ENCODE data around the gene KCNJ16.

KCNJ16 gene

GRCh38 chr17:70168977-70169708, 94.1 kb downstream of the KCNJ16 start, which contains the start of gene KCNJ2:
Gene KCNJ2 (plus strand): TSS chr17:70169532. CDS start chr17:70175040, 5,508 bp downstream.
- Histone ChIP-seq H3K4me1 (ENCODE audit: insufficient read depth, low read length) (peaks cover 4% of the 10 kb centered on the region), H3K9me3 (ENCODE audit: control insufficient read depth, insufficient read depth, low read length) (no peaks in the 10 kb centered on the region), H3K36me3 (ENCODE audit: insufficient read depth, low read length) (no peaks in the 10 kb centered on the region), H3K9ac (ENCODE audit: low read depth, low read length) (peak within 1 kb of the TSS; percentile 89)

DNA sequence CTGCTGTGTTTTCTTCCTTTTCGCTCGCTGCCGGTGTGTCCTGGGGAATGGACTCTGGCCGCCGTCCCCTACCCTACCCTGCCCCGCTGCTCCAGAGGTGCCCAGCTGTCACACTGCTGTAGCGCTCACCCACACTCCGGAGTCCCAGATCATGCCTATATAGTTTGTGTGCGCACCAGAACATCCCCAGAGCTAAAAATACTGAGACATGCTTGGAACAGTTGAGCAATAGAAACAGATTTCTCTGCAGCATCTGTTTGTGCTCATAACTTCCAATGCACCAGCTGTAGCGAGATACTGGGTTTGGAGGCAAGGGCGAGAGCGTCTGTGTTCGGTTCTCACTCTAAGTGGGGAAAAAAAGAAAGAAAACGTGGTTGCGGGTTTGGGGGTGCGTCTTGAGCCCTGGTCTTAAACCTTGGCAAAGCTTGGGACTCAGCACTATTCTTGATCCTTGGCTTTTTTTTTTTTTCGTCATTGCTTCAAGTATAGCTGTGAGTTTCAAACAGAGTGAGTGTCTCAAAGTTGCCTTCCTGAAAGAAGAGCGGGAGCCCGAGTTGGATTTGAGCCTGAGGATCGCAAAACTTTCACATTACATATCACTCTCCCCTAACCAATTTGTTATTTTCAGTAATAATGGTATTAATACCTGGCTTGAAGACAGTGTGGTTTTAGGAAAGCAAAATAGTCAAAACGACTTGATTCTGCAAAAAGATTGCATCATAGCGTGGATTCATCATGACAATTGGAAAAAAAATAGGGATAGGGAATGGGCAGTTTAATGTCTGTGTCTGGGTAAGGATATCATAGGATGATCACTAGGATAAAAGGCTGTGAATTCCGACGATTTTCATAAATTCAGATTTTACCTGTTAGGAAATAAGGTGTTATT, 94.9 kb downstream of the KCNJ16 start:
- peak overlapping the region; percentile 69; the same call in 1 of the 2 replicates for H3K9ac ChIP-seq (ENCODE audit: low read depth, low read length)
- H3K36me3 ChIP-seq (ENCODE audit: insufficient read depth, low read length) = no peaks in the 10 kb centered on the region
- no peaks in the 10 kb centered on the region for H3K9me3 ChIP-seq (ENCODE audit: control insufficient read depth, insufficient read depth, low read length)
- peaks cover 4% of the 10 kb centered on the region for H3K4me1 ChIP-seq (ENCODE audit: insufficient read depth, low read length)

DNA sequence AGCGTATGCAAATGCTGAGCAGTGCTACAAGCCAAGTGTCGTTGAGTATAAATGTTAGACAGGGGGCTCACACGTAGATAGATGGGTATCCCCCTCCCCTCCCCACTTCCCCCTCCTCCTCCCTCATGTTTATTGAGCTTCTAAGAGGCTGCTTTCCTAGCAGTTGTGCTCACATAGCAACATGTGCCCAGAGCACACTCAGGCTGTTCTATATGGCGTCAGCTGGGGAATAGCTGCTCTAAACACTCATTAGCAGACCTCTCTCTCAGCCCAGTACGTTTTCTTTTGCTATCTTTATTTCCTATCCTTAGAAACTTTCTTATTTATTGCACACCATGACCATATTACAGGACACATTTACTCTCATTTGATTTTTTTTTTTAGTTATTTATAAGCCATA, 96.1 kb downstream of the KCNJ16 start:
- Histone ChIP-seq H3K9me3 (ENCODE audit: control insufficient read depth, insufficient read depth, low read length) (no peaks in the 10 kb centered on the region), H3K4me1 (ENCODE audit: insufficient read depth, low read length) (peaks cover 4% of the 10 kb centered on the region), H3K9ac (ENCODE audit: low read depth, low read length) (peak overlapping the region; percentile 19; the same call in 1 of the 2 replicates), H3K36me3 (ENCODE audit: insufficient read depth, low read length) (peaks cover 2% of the 10 kb centered on the region; the same call in 1 of the 2 replicates)

DNA sequence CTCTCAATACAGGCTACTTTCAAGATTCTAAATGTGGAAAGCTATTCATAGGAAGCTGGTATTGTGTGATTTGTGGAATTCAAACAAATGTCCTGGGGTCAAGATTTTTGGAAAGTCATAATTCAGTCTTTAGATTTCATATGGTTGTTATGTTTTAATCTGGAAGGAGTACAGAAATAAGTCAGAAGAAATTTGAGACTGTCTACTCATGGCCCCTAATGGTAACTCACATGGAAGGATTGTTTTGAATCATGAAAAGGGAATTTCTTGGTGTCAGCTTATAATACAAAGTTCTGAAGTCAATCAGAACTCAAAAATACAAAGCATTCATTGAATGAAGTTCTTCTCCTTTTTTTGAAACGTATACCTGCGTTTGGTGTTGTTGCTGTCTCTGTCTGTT, 97.4 kb downstream of the KCNJ16 start:
- peaks cover 2% of the 10 kb centered on the region; the same call in 1 of the 2 replicates for H3K36me3 ChIP-seq (ENCODE audit: insufficient read depth, low read length)
- no peak overlapping the region for H3K9ac ChIP-seq (ENCODE audit: low read depth, low read length)
- H3K4me1 ChIP-seq (ENCODE audit: insufficient read depth, low read length) = peaks cover 4% of the 10 kb centered on the region

GRCh38 chr17:70172923-70173322, 97.9 kb downstream of the KCNJ16 start:
- Histone ChIP-seq H3K4me1 (ENCODE audit: insufficient read depth, low read length) (peaks cover 4% of the 10 kb centered on the region), H3K9me3 (ENCODE audit: control insufficient read depth, insufficient read depth, low read length) (no peaks in the 10 kb centered on the region), H3K36me3 (ENCODE audit: insufficient read depth, low read length) (peaks cover 2% of the 10 kb centered on the region; the same call in 1 of the 2 replicates), H3K9ac (ENCODE audit: low read depth, low read length) (no peak overlapping the region)

More for the DNA sequence above, 97.4 kb downstream of the KCNJ16 start:
- H3K9me3 ChIP-seq (ENCODE audit: control insufficient read depth, insufficient read depth, low read length) = no peaks in the 10 kb centered on the region

DNA sequence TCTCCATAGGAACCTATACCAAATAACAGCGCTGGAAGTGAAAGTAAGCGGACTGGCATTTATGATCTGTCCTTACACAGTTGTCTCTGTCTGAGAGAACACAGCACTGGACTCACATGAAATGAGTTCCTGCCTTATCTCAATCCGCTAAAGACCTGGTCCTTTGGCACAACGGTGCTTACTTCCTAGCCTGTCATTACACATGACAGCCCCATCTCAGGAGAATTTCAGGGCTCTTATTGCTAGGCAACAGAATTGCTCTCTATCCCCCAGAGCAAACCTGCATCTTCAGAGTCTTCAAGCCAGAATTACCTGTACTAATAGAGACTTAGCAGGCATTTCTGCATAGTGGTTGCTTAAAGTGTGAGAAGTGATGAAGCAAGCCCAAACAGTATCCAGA, 98.7 kb downstream of the KCNJ16 start:
- Histone ChIP-seq H3K36me3 (ENCODE audit: insufficient read depth, low read length) (peaks cover 2% of the 10 kb centered on the region; the same call in 1 of the 2 replicates), H3K9me3 (ENCODE audit: control insufficient read depth, insufficient read depth, low read length) (no peaks in the 10 kb centered on the region), H3K9ac (ENCODE audit: low read depth, low read length) (no peak overlapping the region), H3K4me1 (ENCODE audit: insufficient read depth, low read length) (peaks cover 4% of the 10 kb centered on the region; the same call in 1 of the 2 replicates)

DNA sequence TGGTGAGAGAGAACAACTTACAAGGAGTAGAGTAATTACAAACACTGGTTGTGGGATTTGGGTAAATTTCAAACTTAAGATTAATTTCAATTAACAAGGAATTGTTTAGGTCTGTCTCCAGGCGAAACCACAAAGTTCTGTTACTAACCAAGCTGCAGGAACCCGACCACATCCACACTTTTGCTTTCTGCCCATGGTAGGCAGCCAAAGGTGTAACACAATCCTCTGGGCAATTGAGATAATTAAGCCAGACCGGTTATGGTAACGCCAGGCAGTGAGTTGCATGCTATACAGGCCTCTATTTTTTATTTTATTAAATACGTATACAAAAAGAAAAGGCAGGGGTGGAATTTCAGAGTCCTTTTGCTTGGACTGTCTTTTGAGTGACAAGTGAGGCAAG, 106.4 kb downstream of the KCNJ16 start:
- no peak overlapping the region for H3K9ac ChIP-seq (ENCODE audit: low read depth, low read length)
- no peaks in the 10 kb centered on the region for H3K4me1 ChIP-seq (ENCODE audit: insufficient read depth, low read length)
- H3K36me3 ChIP-seq (ENCODE audit: insufficient read depth, low read length) = no peaks in the 10 kb centered on the region
- no peaks in the 10 kb centered on the region for H3K9me3 ChIP-seq (ENCODE audit: control insufficient read depth, insufficient read depth, low read length)

GRCh38 chr17:70181866-70182265, 106.8 kb downstream of the KCNJ16 start:
- no peak overlapping the region for H3K9ac ChIP-seq (ENCODE audit: low read depth, low read length)
- H3K4me1 ChIP-seq (ENCODE audit: insufficient read depth, low read length) = no peaks in the 10 kb centered on the region
- H3K9me3 ChIP-seq (ENCODE audit: control insufficient read depth, insufficient read depth, low read length) = no peaks in the 10 kb centered on the region
- no peaks in the 10 kb centered on the region for H3K36me3 ChIP-seq (ENCODE audit: insufficient read depth, low read length)

DNA sequence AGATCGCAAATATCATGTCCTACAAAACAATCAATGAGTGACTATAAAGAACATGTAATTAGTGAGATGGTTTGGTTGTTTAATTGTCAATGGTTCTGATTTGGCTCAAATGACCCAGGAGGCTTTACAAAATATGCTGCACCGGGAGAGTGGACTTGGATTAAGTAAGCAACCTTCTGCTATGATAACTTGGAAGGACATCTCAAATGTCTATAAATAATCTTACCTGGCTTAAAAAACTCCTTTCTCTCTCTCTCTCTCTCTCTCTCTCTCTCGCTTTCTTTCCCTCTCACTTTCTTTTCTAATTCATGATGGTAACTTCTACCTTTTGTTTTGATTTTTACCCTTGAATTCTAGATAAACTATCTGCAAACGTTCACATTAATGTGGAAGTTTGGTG, 108.5 kb downstream of the KCNJ16 start:
- H3K4me1 ChIP-seq (ENCODE audit: insufficient read depth, low read length) = no peaks in the 10 kb centered on the region

GRCh38 chr17:70184207-70184606, 109.2 kb downstream of the KCNJ16 start:
- Histone ChIP-seq H3K9ac (ENCODE audit: low read depth, low read length) (no peak overlapping the region), H3K4me1 (ENCODE audit: insufficient read depth, low read length) (no peaks in the 10 kb centered on the region), H3K36me3 (ENCODE audit: insufficient read depth, low read length) (no peaks in the 10 kb centered on the region), H3K9me3 (ENCODE audit: control insufficient read depth, insufficient read depth, low read length) (no peaks in the 10 kb centered on the region)

More for the DNA sequence above, 108.5 kb downstream of the KCNJ16 start:
- no peaks in the 10 kb centered on the region for H3K36me3 ChIP-seq (ENCODE audit: insufficient read depth, low read length)
- no peaks in the 10 kb centered on the region for H3K9me3 ChIP-seq (ENCODE audit: control insufficient read depth, insufficient read depth, low read length)
- no peak overlapping the region for H3K9ac ChIP-seq (ENCODE audit: low read depth, low read length)

- Histone ChIP-seq H3K9ac (ENCODE audit: low read depth, low read length) (no peak overlapping the region), H3K36me3 (ENCODE audit: insufficient read depth, low read length) (no peaks in the 10 kb centered on the region), H3K9me3 (ENCODE audit: control insufficient read depth, insufficient read depth, low read length) (no peaks in the 10 kb centered on the region), H3K4me1 (ENCODE audit: insufficient read depth, low read length) (no peaks in the 10 kb centered on the region)
Measured at GRCh38 chr17:70184770-70185169, 109.7 kb downstream of the KCNJ16 start.
